ENCODE data around the gene PPIB. TPM values are rescaled to one million over a fixed set of nuclear protein-coding genes. Genes with fewer than 3 reads are reported as not detected.

The PPIB gene
- total RNA-seq, 1 experiment from 2014 or later: 453 TPM

GRCh38 chr15:64136347-64136746 lies 26.5 kb downstream of the PPIB start:
- Histone ChIP-seq H4K20me1 (ENCODE audit: insufficient read depth) (no peaks in the 10 kb centered on the region), H3K4me1 (ENCODE audit: control insufficient read depth in 1 of 2, insufficient read depth in 2 of 2, low read length in 2 of 2) (no peaks in the 10 kb centered on the region), H3K79me2 (ENCODE audit: insufficient read depth, low read length) (no peaks in the 10 kb centered on the region), H3K27ac (ENCODE audit: low read depth, low read length) (no peak overlapping the region), H3K4me2 (ENCODE audit: low read length) (no peak overlapping the region), H3K9me3 (ENCODE audit: control insufficient read depth in 1 of 2, insufficient read depth in 1 of 2, low read depth in 1 of 2, low read length in 2 of 2) (no peaks in the 10 kb centered on the region), H3K9ac (ENCODE audit: low read length) (no peak overlapping the region), H3K27me3 (ENCODE audit: insufficient read depth, low read length) (no peaks in the 10 kb centered on the region), H3K36me3 (ENCODE audit: control insufficient read depth in 1 of 2, insufficient read depth in 2 of 2, low read length in 2 of 2) (peaks cover 35 to 46% of the 10 kb centered on the region in 2 experiments), H3K4me3 (replicated peaks in 1 of 2; ENCODE audit: low read depth in 1 of 2, low read length in 2 of 2) (no peak overlapping the region), H2AFZ (ENCODE audit: low read depth, low read length, poor library complexity, severe bottlenecking) (no peak overlapping the region), H3K9me2 (ENCODE audit: insufficient read depth) (no peaks in the 10 kb centered on the region)
- DNase-seq (ENCODE audit: low read depth, low spot score) (no peak), ATAC-seq (no peak)
- CTCF ChIA-PET: no interaction called here
- RAD21 ChIA-PET (ENCODE audit: low non-redundant PET in 1 of 2, low total read pairs in 2 of 2, uncharacterized antibody in 2 of 2, unreplicated experiment in 2 of 2): no interaction called here
- POLR2A ChIA-PET: no interaction called here
- TF ChIP-seq CEBPB (IDR thresholded peaks at IDR 0.05; ENCODE audit: low read depth) (no peak), TCF7L2 (IDR thresholded peaks at IDR 0.05; ENCODE audit: borderline replicate concordance, extremely low read depth, insufficient read depth, insufficient read length) (no peak), JUND (IDR thresholded peaks at IDR 0.05) (no peak), ELF1 (IDR thresholded peaks at IDR 0.05; ENCODE audit: borderline replicate concordance, low read depth) (no peak), POLR2AphosphoS5 (IDR thresholded peaks at IDR 0.05; ENCODE audit: low read depth, low read length) (no peak), ZBTB33 (IDR thresholded peaks at IDR 0.05; ENCODE audit: extremely low read depth, insufficient replicate concordance, low read length) (no peak), EZH2 (IDR thresholded peaks at IDR 0.05) (no peak), POLR2A (IDR thresholded peaks at IDR 0.05; ENCODE audit: borderline replicate concordance, extremely low read depth, insufficient read depth, insufficient read length) (no peak), CBX3 (IDR thresholded peaks at IDR 0.05; ENCODE audit: low read depth) (no peak), SP1 (IDR thresholded peaks at IDR 0.05; ENCODE audit: low read depth) (no peak), ATF3 (IDR thresholded peaks at IDR 0.05) (no peak), REST (IDR thresholded peaks at IDR 0.05; ENCODE audit: low read depth) (no peak), ZNF274 (IDR thresholded peaks at IDR 0.05; ENCODE audit: low read depth, low read length) (no peak), SIN3A (IDR thresholded peaks at IDR 0.05; ENCODE audit: low read depth) (no peak), YY1 (IDR thresholded peaks at IDR 0.05; ENCODE audit: extremely low read depth, insufficient replicate concordance, low read depth, low read length) (no peak)
- BruUV-seq (replicated peaks): no TSS peak
- intact Hi-C loops (cut with micrococcal nuclease): no loop called here
